Measurements from ENCODE around the gene PSME3. TPM values are rescaled to one million over a fixed set of nuclear protein-coding genes. Genes with fewer than 3 reads are reported as not detected.
"Not testable (repeated sequence)": the region's sequence is repeated elsewhere in the genome, so short reads cannot be mapped to it uniquely, and the experiment has no call there.

Gene PSME3
- total and polyA plus RNA-seq, 2 experiments from 2014 or later, result 104 to 170 TPM

- in situ Hi-C loops (cut with MboI), result no loop called here
- Histone ChIP-seq H3K27ac (no peak overlapping the region), H2AFZ (no peak overlapping the region), H4K20me1 (ENCODE audit: insufficient read depth) (no peaks in the 10 kb centered on the region), H3K79me2 (ENCODE audit: insufficient read depth) (no peaks in the 10 kb centered on the region), H3K4me1 (ENCODE audit: insufficient read depth) (no peaks in the 10 kb centered on the region), H3K9me3 (ENCODE audit: low read depth) (no peaks in the 10 kb centered on the region), H3K4me2 (ENCODE audit: unreplicated experiment) (no peak overlapping the region), H3K27me3 (replicated peaks; ENCODE audit: insufficient read depth) (0 out of 2 replicates have a peak, but pooled peaks cover 3% of the 10 kb centered on the region), H3F3A (ENCODE audit: insufficient read depth) (no peaks in the 10 kb centered on the region), H3K4me3 (no peak overlapping the region), H3K9ac (no peak overlapping the region), H3K9me2 (ENCODE audit: insufficient read depth) (no peaks in the 10 kb centered on the region), H3K36me3 (ENCODE audit: low read depth) (no peaks in the 10 kb centered on the region)
- no peak for TF ChIP-seq EZH2phosphoT487 (IDR thresholded peaks at IDR 0.05; ENCODE audit: insufficient read depth, low read depth)
- TF ChIP-seq EZH2 (IDR thresholded peaks at IDR 0.05; ENCODE audit: insufficient read depth, poor library complexity, severe bottlenecking), result no peak
- 46 to 52% methylated on average over 4 of the region's 4 CpGs for WGBS, 2 experiments (ENCODE audit: low coverage in 1 of 2, low lambda C conversion rate in 2 of 2, missing lambda C conversion rate in 2 of 2)
- no peak for DNase-seq
Observed at GRCh38 chr17:42853004-42853403, 19.8 kb downstream of the PSME3 start.

- Histone ChIP-seq H3K36me3 (ENCODE audit: low read depth) (no peaks in the 10 kb centered on the region), H3F3A (ENCODE audit: insufficient read depth) (no peaks in the 10 kb centered on the region), H4K20me1 (ENCODE audit: insufficient read depth) (no peaks in the 10 kb centered on the region), H3K9ac (no peak overlapping the region), H3K4me3 (no peak overlapping the region), H3K4me2 (ENCODE audit: unreplicated experiment) (no peak overlapping the region), H3K79me2 (ENCODE audit: insufficient read depth) (no peaks in the 10 kb centered on the region), H3K9me3 (ENCODE audit: low read depth) (no peaks in the 10 kb centered on the region), H3K27ac (no peak overlapping the region), H3K27me3 (replicated peaks; ENCODE audit: insufficient read depth) (0 out of 2 replicates have a peak, but pooled peaks cover 3% of the 10 kb centered on the region), H2AFZ (no peak overlapping the region), H3K9me2 (ENCODE audit: insufficient read depth) (no peaks in the 10 kb centered on the region), H3K4me1 (ENCODE audit: insufficient read depth) (no peaks in the 10 kb centered on the region)
- TF ChIP-seq EZH2 (IDR thresholded peaks at IDR 0.05; ENCODE audit: insufficient read depth, poor library complexity, severe bottlenecking), result no peak
- in situ Hi-C loops (cut with MboI), result no loop called here
- DNase-seq, result no peak
- WGBS, 2 experiments (ENCODE audit: low coverage in 1 of 2, low lambda C conversion rate in 2 of 2, missing lambda C conversion rate in 2 of 2), result 75 to 77% methylated on average over 5 of the region's 5 CpGs
Observed at GRCh38 chr17:42853597-42853967, 20.4 kb downstream of the PSME3 start.

GRCh38 chr17:42853968-42854790 is 21.0 kb downstream of the PSME3 start:
- DNase-seq, result no peak
- Histone ChIP-seq H3K9me2 (ENCODE audit: insufficient read depth) (no peaks in the 10 kb centered on the region), H3K36me3 (ENCODE audit: low read depth) (no peaks in the 10 kb centered on the region), H3K9me3 (ENCODE audit: low read depth) (no peaks in the 10 kb centered on the region), H3F3A (ENCODE audit: insufficient read depth) (no peaks in the 10 kb centered on the region), H2AFZ (no peak overlapping the region), H3K4me1 (ENCODE audit: insufficient read depth) (no peaks in the 10 kb centered on the region), H3K27me3 (replicated peaks; ENCODE audit: insufficient read depth) (0 out of 2 replicates have a peak, but pooled peaks cover 3% of the 10 kb centered on the region), H4K20me1 (ENCODE audit: insufficient read depth) (no peaks in the 10 kb centered on the region), H3K9ac (no peak overlapping the region), H3K79me2 (ENCODE audit: insufficient read depth) (no peaks in the 10 kb centered on the region), H3K4me2 (ENCODE audit: unreplicated experiment) (no peak overlapping the region), H3K4me3 (no peak overlapping the region), H3K27ac (no peak overlapping the region)
- 63 to 74% methylated on average over 15 of the region's 15 CpGs for WGBS, 2 experiments (ENCODE audit: low coverage in 1 of 2, low lambda C conversion rate in 2 of 2, missing lambda C conversion rate in 2 of 2)
- in situ Hi-C loops (cut with MboI), result no loop called here
- TF ChIP-seq EZH2 (IDR thresholded peaks at IDR 0.05; ENCODE audit: insufficient read depth, poor library complexity, severe bottlenecking) (no peak), EZH2phosphoT487 (IDR thresholded peaks at IDR 0.05; ENCODE audit: insufficient read depth, low read depth) (no peak)

- no peak overlapping the region for H3K4me3 ChIP-seq
- no peaks in the 10 kb centered on the region for H3K36me3 ChIP-seq (ENCODE audit: low read depth)
- in situ Hi-C loops (cut with MboI), result no loop called here
- H3K27me3 ChIP-seq (replicated peaks; ENCODE audit: insufficient read depth), result 0 out of 2 replicates have a peak, but pooled peaks cover 3% of the 10 kb centered on the region
- DNase-seq, result no peak
- H3K27ac ChIP-seq, result no peak overlapping the region
- H3F3A ChIP-seq (ENCODE audit: insufficient read depth), result no peaks in the 10 kb centered on the region
- no peak overlapping the region for H3K4me2 ChIP-seq (ENCODE audit: unreplicated experiment)
- H3K4me1 ChIP-seq (ENCODE audit: insufficient read depth), result no peaks in the 10 kb centered on the region
- TF ChIP-seq EZH2phosphoT487 (IDR thresholded peaks at IDR 0.05; ENCODE audit: insufficient read depth, low read depth) (no peak), EZH2 (IDR thresholded peaks at IDR 0.05; ENCODE audit: insufficient read depth, poor library complexity, severe bottlenecking) (no peak)
- 76 to 86% methylated on average over 8 of the region's 8 CpGs for WGBS, 2 experiments (ENCODE audit: low coverage in 1 of 2, low lambda C conversion rate in 2 of 2, missing lambda C conversion rate in 2 of 2)
- no peak overlapping the region for H3K9ac ChIP-seq
- H3K9me3 ChIP-seq (ENCODE audit: low read depth), result no peaks in the 10 kb centered on the region
- no peak overlapping the region for H2AFZ ChIP-seq
- H3K9me2 ChIP-seq (ENCODE audit: insufficient read depth), result no peaks in the 10 kb centered on the region
- no peaks in the 10 kb centered on the region for H3K79me2 ChIP-seq (ENCODE audit: insufficient read depth)
- H4K20me1 ChIP-seq (ENCODE audit: insufficient read depth), result no peaks in the 10 kb centered on the region
Observed at GRCh38 chr17:42855048-42855596, 21.9 kb downstream of the PSME3 start.

GRCh38 chr17:42856093-42856492 is 22.9 kb downstream of the PSME3 start:
- H3K36me3 ChIP-seq (ENCODE audit: low read depth); H3K9ac ChIP-seq; in situ Hi-C loops (cut with MboI); H3K27me3 ChIP-seq (replicated peaks; ENCODE audit: insufficient read depth); H3K9me3 ChIP-seq (ENCODE audit: low read depth); H4K20me1 ChIP-seq (ENCODE audit: insufficient read depth); H3K4me3 ChIP-seq; H3F3A ChIP-seq (ENCODE audit: insufficient read depth); H3K27ac ChIP-seq; H3K4me1 ChIP-seq (ENCODE audit: insufficient read depth); H2AFZ ChIP-seq; H3K9me2 ChIP-seq (ENCODE audit: insufficient read depth); H3K4me2 ChIP-seq (ENCODE audit: unreplicated experiment); H3K79me2 ChIP-seq (ENCODE audit: insufficient read depth); DNase-seq: not testable (repeated sequence)
- WGBS, 2 experiments (ENCODE audit: low coverage in 1 of 2, low lambda C conversion rate in 2 of 2, missing lambda C conversion rate in 2 of 2), result 67 to 78% methylated on average over 8 of the region's 8 CpGs

GRCh38 chr17:42856516-42856915 is 23.3 kb downstream of the PSME3 start:
- 70 to 80% methylated on average over 6 of the region's 8 CpGs for WGBS, 2 experiments (ENCODE audit: low coverage in 1 of 2, low lambda C conversion rate in 2 of 2, missing lambda C conversion rate in 2 of 2)
- H3K9me2 ChIP-seq (ENCODE audit: insufficient read depth); H3K9ac ChIP-seq; DNase-seq; in situ Hi-C loops (cut with MboI); H3F3A ChIP-seq (ENCODE audit: insufficient read depth); H3K36me3 ChIP-seq (ENCODE audit: low read depth); H3K27me3 ChIP-seq (replicated peaks; ENCODE audit: insufficient read depth); H3K27ac ChIP-seq; H2AFZ ChIP-seq; H3K79me2 ChIP-seq (ENCODE audit: insufficient read depth); H3K9me3 ChIP-seq (ENCODE audit: low read depth); H4K20me1 ChIP-seq (ENCODE audit: insufficient read depth); H3K4me1 ChIP-seq (ENCODE audit: insufficient read depth); H3K4me3 ChIP-seq; H3K4me2 ChIP-seq (ENCODE audit: unreplicated experiment): not testable (repeated sequence)

All from GM23248 (cell line).